GM15510 (cell line): ENCODE data around the gene PLCB2.

Experiments
- POLR2A ChIP-seq: IDR thresholded peaks from 3 replicates; pipeline ENCODE4 v1.6.1; 2011; ENCODE audit warnings: borderline replicate concordance; ENCODE audit not compliant: insufficient read length; ENCODE audit errors: extremely low read depth

The PLCB2 gene

DNA sequence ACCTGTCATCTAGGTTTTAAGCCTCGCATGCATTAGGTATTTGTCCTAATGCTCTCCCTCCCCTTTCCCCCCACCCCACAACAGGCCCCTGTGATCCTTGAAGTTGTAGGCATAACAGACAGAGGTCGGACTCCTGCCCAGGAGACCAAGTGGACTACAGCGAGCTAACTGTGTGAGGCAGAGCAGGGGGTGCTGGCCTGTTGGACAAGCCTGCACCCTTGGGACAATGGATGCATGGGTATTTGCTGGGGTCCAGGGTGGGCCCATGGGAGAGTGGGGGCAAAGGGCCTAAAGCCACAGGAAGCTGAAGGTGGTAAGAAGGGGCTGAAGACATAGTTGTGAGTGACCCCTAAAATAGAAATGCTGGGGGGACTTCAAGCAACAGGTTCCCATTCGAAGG, 2.5 kb downstream of the PLCB2 start:
- TF ChIP-seq POLR2A = no peak

DNA sequence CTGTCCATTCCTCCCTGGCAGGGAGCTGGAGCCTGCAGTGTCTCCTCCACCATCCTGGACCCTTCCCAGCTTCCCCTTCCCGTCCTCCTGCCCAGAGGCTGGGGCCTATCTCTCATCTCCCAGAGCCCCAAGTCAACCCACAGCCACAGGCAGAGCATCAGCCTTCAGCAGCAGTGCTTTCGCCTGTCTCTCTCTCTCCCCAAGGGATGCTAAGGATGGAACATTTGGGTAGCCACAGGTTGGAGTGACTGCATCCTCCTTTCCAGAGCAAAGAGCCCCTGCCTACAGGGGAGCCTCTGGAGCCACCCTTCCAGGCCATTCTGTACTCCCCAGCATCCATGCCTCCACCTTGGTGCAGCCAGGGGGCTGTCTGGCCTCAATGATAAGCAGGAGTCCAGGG, 4.2 kb downstream of the PLCB2 start:
- TF ChIP-seq POLR2A = no peak

DNA sequence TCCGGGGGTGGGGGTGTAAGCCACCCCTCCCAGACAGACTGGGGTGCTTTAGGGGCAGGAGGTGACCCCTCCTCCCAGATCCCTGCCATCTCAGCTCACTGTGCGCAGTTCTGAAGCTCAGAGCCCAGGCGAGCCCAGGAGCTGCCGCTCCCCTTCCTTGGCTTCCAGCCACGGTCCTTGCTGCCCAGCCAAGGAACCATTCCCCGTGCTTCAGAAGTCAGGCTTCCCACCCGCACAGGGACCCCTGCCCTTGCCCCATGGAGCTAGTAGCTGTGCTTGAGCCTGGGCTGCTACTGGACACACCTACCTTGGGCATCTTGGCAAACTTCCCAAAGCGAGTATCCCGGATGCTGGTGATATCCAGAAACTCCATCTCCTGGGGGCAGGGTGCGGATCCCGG, 4.8 kb downstream of the PLCB2 start:
- no peak for TF ChIP-seq POLR2A

DNA sequence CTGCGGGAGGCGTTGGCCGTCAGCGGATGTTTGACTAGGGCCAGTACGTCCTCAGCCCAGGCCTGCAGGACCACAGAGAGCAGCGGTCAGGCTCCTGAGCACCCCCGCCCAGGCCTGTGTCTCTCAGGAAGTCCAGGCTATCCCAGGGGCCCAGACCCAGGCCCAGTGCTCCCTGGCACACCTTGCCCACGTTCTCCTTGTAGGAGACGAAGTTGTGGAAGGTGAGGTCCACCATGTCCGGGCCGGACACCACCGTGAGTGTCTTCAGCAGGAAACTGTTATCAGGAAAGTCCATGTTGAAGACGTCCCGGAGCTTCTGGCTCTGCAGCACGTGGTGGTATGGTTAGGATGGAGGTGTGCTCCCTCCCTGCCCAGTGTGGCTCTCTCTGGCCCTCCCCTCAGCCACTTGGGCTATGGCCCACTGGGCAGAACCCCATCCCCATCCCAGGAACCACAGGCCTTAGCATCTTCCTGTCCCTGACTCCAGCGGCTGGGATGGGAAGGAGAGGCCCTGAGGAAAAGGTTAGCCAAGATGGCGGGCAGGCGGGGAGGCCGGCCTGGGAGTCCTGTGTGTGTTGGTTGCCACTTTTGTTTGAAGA, 5.3 kb downstream of the PLCB2 start:
- no peak for TF ChIP-seq POLR2A

DNA sequence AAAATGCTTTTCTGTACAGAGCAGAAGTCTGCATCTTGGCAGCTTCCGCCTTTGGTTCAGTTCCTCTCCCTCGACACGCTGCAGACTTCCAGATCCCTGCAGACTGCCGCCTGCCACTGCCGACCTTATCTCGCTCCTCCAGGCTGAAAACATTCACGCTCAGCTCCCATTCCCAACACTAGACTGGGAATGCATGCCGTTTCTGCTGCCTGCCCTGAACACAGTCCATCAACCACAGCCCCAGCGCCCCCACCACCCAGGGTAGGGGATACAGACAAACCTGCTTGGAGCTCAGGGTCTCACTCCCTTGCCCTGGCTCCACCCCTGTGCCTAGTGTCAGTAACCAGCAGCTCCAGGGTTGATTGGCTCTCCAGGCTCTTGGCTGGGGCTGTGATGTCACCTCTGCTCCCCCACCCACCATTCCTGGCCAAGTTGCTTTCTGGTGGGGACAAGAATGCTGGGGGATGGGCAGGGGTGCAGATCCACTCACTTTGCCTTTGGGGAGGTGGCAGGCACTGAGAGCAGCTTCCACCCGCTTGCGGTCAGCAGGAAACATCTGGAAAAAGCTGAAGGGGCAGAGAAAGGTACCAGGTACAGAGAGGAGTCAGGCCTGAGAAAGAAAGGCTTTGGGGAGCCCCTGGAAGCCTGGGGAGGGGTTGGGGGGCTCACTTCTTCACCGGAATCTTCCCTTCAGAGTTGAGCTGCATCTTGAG, 6.1 kb downstream of the PLCB2 start:
- TF ChIP-seq POLR2A = no peak

DNA sequence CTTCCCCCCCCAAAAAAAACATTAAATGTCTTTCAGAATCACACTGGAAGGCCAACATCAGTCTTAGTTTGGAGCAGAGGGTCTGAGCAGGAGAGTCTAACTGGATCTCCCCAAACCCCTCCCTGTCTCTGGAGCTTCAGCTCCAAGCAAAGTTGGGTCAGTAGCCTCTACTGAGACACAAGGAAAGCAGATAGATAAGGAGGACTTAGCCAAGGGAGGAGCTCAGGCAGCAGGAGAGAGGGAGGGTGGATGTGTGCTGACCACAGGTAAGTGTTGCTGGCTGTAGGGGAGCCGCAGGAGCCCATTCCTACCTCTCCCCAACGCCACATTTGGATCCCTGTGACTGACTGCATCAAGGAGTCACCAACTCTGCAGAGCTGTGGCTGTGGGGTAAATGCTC, 7.0 kb downstream of the PLCB2 start:
- no peak for TF ChIP-seq POLR2A

DNA sequence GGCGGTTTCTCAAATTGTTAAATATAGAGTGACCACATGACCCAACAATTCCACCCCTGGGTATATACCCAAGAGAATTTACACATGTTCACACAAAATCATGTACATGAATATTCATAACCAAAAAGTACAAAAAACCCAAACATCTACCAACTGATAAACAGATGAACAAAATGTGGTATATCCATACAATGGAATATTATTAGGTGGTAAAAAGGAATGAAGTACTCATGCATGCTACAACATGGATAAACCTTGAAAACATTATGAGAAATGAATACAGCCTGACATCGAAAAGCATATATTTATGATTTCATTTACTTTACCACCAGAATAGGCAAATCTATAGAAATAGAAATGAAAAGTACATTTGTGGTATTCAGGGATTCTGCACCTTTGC, 7.4 kb downstream of the PLCB2 start:
- no peak for TF ChIP-seq POLR2A

DNA sequence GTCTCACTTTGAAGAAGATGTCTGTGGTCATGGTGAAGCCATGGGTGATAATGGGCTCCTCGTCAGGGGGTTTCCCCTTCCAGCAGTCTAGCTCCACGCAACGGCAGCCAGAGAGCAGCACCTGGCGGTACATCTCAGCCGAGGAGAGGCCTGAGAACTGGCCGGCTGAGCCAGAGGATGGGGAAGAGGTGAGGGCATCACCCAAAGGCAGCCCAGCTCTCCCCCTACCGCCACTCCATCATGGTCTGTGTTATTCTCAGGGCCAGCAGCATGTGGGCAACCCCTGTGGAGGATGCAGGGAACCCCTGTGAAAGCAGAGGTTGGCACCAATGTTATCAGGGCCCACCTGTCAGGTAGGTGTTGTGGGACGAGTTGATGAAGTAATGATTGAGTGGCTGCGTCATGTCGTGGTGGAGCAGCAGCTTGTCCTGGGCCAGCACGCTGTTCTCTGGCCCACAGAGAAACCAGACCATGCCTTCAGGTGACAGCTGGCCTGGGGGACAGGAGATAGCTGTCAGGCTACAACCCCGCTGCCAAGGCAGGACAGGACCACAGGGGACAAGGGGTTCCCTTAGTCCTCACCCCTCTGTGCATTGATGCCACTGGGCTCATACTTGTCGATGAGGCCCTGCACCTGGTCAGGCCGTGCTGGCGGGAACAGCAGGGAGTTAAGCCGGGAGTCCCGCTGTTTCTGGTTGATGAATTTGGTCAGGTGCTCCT, 9.4 kb downstream of the PLCB2 start:
- TF ChIP-seq POLR2A = no peak

DNA sequence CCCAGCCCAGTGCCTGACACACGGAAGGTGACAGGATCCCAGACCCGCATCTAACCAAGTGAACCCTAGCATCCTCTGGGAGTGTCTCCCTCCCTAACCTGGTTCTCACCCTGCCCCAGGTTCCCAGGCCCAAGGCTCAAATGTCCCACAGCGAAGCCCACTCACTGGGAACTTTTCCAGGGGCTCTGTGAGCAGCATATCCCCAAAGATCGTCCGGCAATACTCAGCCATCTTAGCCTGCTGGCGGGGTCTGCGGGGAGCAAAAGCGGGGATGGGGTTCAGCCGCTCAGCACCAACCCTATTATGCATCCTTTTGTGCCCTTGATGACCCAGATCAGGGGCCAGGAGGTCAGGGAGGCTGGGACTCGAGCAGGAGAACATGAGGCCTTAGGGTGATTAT, 10.4 kb downstream of the PLCB2 start:
- TF ChIP-seq POLR2A = no peak

DNA sequence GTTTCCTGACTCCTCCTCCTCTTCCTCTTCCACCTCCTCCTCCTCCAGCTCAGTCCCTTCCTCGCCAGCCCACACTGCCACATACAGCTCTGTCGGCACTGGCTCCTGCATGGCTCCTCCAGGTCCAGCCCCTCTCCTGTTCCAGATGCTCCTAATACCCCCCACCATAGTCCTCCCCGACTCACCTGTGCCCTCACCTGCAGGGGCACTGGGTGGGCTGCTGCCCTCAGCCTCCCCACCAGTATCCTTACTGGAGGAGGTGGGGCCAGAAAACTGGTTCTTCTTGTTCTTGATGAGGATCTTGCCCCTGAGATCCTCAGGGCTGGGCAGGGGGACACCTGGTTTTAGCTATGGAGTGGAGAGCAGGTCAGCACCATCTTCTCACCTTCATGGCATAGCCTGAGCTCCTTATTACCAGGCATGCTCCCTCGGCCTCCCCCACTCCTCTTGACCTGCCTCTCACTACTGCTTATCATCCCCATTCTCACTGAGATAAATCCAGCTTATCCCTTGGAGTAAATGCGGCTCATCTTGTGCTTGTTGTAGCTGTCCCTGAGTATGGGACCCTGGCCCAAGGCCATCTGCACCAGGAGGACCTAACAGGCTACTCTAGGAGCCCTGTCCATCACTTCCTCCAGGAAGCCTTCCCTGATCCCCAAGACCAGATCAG, 11.0 kb downstream of the PLCB2 start:
- no peak for TF ChIP-seq POLR2A

DNA sequence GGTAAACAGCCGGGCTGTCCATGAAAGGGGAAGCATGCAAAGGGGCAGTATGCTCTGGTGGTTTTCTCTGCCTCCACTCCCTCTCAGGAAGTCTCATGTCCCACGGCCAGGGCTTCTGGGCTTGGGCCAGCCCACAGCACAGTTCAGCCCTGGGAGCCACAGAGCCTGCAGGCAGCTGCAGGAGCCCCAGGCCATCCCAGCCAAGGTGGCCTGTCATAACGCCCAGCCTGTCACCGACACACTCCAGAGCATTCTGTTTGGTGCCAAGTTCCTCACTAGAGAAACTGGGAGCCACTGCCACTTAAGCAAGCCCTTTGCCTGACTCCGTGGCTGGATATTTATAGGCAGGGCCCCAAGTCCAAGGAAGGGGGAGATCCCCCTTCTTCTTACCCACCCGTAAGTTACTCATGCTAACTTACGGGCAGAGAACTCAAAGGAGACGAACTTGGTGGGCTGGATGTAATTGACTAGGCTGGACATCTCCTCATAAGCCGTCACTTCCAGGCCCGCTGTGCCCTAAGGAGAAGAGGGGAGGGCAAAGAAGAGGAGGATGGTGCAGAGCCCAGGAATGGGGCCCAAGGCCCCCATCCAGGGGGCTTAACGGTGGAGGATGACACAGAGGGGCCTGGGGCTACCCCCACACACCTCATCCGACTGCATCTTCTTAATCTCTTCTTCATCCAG, 11.7 kb downstream of the PLCB2 start:
- no peak for TF ChIP-seq POLR2A

DNA sequence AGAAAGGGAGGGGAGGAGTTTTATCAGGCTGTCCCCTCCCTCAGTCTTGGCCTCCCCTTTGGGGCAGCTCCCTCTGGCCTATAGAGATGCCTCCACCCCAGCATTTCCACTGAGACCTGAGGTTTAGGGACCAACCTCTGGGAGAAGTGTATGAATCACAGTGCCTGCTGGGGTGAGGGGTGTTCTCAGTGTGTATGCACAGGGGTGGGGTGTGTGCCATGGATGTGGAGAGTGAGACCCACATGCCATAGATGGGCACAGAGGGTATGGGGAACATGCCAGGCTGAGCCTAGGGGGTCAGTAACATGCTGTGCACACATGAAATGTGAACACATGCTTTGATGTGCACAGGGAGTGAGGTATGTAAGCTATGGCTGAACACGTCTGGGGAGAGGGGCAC, 12.4 kb downstream of the PLCB2 start:
- TF ChIP-seq POLR2A = no peak

DNA sequence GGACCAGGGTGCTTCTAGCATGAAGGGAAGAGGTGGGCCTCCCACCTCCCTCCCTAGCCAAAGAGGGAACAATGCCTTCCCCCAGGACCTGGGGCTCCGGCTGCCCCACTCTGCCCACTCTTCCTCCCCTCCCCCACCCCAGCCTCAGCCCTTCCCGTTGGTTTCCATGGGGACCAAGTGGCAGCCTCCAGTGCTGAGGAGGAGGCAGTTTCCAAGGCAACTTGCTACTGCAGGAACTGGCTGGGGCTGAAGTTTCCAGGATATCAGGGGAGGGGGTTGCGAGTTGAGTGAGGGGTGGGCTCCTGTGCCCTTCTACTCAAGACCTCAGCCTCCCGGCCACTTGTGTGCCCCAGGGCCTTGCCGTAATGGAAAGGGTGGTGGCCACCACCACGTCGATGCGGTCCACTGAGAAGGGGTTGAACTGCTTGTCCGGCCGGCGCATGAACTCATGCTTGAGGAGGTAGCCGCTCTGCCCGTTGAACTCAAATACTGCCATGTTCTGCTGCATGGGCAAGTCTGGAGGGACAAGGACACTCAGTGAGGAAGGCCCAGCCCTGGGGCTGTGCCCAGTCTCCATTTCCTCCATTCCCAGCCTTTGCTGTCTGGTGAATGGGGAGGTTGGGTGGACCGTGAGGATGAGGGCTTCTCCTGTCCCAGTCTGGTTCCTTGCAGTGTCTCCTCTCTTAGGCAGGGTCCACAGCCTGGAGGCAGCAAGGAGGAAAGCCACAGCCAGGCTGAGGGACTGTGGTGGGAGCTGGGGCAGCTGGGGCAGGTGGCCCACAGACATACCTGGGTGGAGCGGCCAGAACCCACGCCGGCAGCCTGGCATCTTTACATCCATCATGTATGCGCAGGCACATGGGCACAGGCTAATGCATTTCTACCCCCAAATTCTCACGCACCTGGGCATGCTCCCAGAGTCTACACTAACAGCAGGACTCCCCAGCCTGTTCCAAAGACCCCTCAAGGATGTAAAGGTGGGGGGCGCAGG, 13.5 kb downstream of the PLCB2 start:
- no peak for TF ChIP-seq POLR2A

DNA sequence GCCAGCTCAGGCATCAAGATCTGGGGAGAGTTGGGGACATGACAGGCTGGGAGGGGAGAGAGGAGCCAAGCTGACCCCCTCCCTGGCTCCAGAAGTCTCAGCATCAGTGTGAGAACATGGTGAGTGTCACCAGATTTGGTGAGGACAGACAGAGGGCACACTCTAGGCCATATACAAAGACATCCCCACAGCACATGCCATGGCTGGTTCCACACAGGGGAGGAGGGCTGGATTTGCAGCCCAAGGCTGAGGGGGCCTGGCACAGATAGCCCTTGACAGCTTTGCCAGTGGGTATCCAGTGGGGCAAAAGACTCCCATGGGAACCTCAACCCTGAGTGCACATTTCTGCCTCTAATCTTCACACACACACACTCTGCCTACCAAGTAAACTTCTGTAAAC, 14.7 kb downstream of the PLCB2 start:
- no peak for TF ChIP-seq POLR2A
